GM12878 (cell line): ENCODE results near the gene SIX3. TPM values are rescaled to one million over a fixed set of nuclear protein-coding genes. Genes with fewer than 3 reads are reported as not detected.

Experiments used
- ATAC-seq: fragments of 200-7000 bp; cut with Tn5 transposase; 3 replicates; pipeline ENCODE4 v1.9.1; 2020; ENCODE audit warnings: mild to moderate bottlenecking, moderate library complexity
- BruUV-seq: library from RNA; stranded (reverse); fragments of 400-500 nt; replicated peaks from 2 replicates; lab custom pipeline; 2021; lab: Mats Ljungman, UMichigan
- CTCF ChIA-PET: fragments of 300-600 bp; sonication (Branson Sonifier 250); formaldehyde crosslinking; extraction: SDS; loops from one replicate; lab custom pipeline; 2021; ENCODE audit warnings: inconsistent platforms; lab: Yijun Ruan, JAX
- POLR2A ChIA-PET: fragments of 350-600 bp; formaldehyde crosslinking; extraction: SDS; loops from one replicate; lab custom pipeline; 2021; ENCODE audit warnings: inconsistent platforms; lab: Charles Lee
- RAD21 ChIA-PET: fragments of 300-600 bp; sonication (Branson Sonifier 250); formaldehyde crosslinking; loops from one replicate; lab custom pipeline; 2023; ENCODE audit warnings: antibody characterized with exemption; ENCODE audit not compliant: unreplicated experiment; lab: Charles Lee
- SMC1A ChIA-PET: fragments of 300-600 bp; sonication (Branson Sonifier 250); formaldehyde crosslinking; loops from one replicate; lab custom pipeline; 2023; ENCODE audit not compliant: unreplicated experiment, uncharacterized antibody; lab: Charles Lee
- DNase-seq: peaks from one replicate; pipeline ENCODE4 v3.0.0-alpha.2; 2011; ENCODE audit warnings: low read depth, low spot score
- FAIRE-seq: peaks from 3 replicates; lab custom pipeline; 2011; peaks lifted over from hg19 to GRCh38; lab: Jason Lieb, UNC
- H2AFZ ChIP-seq: 2 replicates; pipeline ENCODE4 v1.6.0; 2011; ENCODE audit warnings: low read depth, low read length, control low read depth; ENCODE audit not compliant: control insufficient read depth
- H3K27ac ChIP-seq: 2 replicates; pipeline ENCODE4 v1.5.1; 2011; ENCODE audit warnings: control low read depth; ENCODE audit not compliant: control insufficient read depth, insufficient read depth
- H3K27me3 ChIP-seq, 2 experiments: replicated peaks in 1 of 2; 2 replicates each; pipeline versions ENCODE4 v1.6.0 to v1.6.1; 2011; ENCODE audit warnings: low read length in 1 of 2; ENCODE audit not compliant: control insufficient read depth in 2 of 2, insufficient read depth in 2 of 2
- H3K36me3 ChIP-seq, 2 experiments: 2 replicates each; pipeline ENCODE4 v1.5.1; 2011; ENCODE audit warnings: low read length in 1 of 2; ENCODE audit not compliant: control insufficient read depth in 2 of 2, insufficient read depth in 2 of 2
- H3K4me1 ChIP-seq: 2 replicates; pipeline ENCODE4 v1.6.1; 2011; ENCODE audit warnings: mild to moderate bottlenecking, low read length, moderate library complexity, mixed read lengths; ENCODE audit not compliant: control insufficient read depth, insufficient read depth
- H3K4me2 ChIP-seq: 2 replicates; pipeline ENCODE4 v1.6.0; 2011; ENCODE audit warnings: control low read depth; ENCODE audit not compliant: control insufficient read depth, insufficient read depth
- H3K4me3 ChIP-seq: fragments of 200-600 bp; sonication (generic); 2 replicates; pipeline ENCODE4 v1.5.1; 2016
- H3K79me2 ChIP-seq: 2 replicates; pipeline ENCODE4 v1.6.0; 2011; ENCODE audit warnings: low read length; ENCODE audit not compliant: control insufficient read depth, insufficient read depth
- H3K9ac ChIP-seq: 2 replicates; pipeline ENCODE4 v1.8.0; 2011; ENCODE audit warnings: low read length, control low read depth, mixed read lengths; ENCODE audit not compliant: control insufficient read depth, insufficient read depth
- H3K9me3 ChIP-seq: replicated peaks from 3 replicates; pipeline ENCODE4 v1.5.1; 2011; ENCODE audit warnings: mild to moderate bottlenecking, low read length; ENCODE audit not compliant: control insufficient read depth, insufficient read depth
- H4K20me1 ChIP-seq: 2 replicates; pipeline ENCODE4 v1.6.0; 2011; ENCODE audit not compliant: control insufficient read depth, insufficient read depth
- KAT2A ChIP-seq: conservative IDR thresholded peaks from 2 replicates; pipeline ENCODE4 v1.6.1; 2011; ENCODE audit warnings: low read depth, low read length; ENCODE audit not compliant: control insufficient read depth
- MAX ChIP-seq: IDR thresholded peaks from 2 replicates; pipeline ENCODE4 v1.6.1; 2012; ENCODE audit warnings: low read depth, low read length, improper control_type of control experiment
- PML ChIP-seq: IDR thresholded peaks from 2 replicates; pipeline ENCODE4 v1.6.1; 2012; ENCODE audit warnings: low read length, inconsistent platforms
- POLR2A ChIP-seq: IDR thresholded peaks from 2 replicates; pipeline ENCODE4 v1.6.1; 2011; ENCODE audit warnings: low read depth, mild to moderate bottlenecking, low read length
- POLR2AphosphoS5 ChIP-seq: IDR thresholded peaks from 2 replicates; pipeline ENCODE4 v1.6.1; 2011; ENCODE audit warnings: mild to moderate bottlenecking, low read length, inconsistent platforms
- SMAD5 ChIP-seq: IDR thresholded peaks from 2 replicates; pipeline ENCODE4 v1.6.1; 2016; ENCODE audit warnings: antibody characterized with exemption, low read depth
- SPI1 ChIP-seq: IDR thresholded peaks from 2 replicates; pipeline ENCODE4 v1.6.1; 2011; ENCODE audit warnings: low read depth, mild to moderate bottlenecking, low read length, moderate library complexity, borderline replicate concordance; ENCODE audit not compliant: insufficient read depth
- WRNIP1 ChIP-seq: IDR thresholded peaks from 2 replicates; pipeline ENCODE4 v1.6.1; 2011; ENCODE audit warnings: low read depth, low read length, improper control_type of control experiment, borderline replicate concordance
- ZBTB11 ChIP-seq: fragments of 450-650 bp; formaldehyde crosslinking; IDR thresholded peaks from 2 replicates; pipeline ENCODE4 v1.5.0; 2022; ENCODE audit warnings: mild to moderate bottlenecking, missing genetic modification characterization
- ZNF217 ChIP-seq: fragments of 450-650 bp; IDR thresholded peaks from 2 replicates; pipeline ENCODE4 v1.6.1; 2017; ENCODE audit warnings: antibody characterized with exemption, mild to moderate bottlenecking
- WGBS: methylation state at CpG from one replicate; pipeline ENCODE4 v1.1.6; 2016; ENCODE audit warnings: low lambda C conversion rate; ENCODE audit not compliant: insufficient replicate concordance, insufficient coverage; ENCODE audit errors: missing lambda C conversion rate; 5-methylcytosine and 5-hydroxymethylcytosine counted together
- in situ Hi-C: fragments of 300-500 bp; cut with MboI; formaldehyde crosslinking; loops from 9 replicates; pipeline ENCODE4 v1.14.3; 2018; ENCODE audit warnings: mixed read lengths
- intact Hi-C: fragments of 100-400 bp; cut with micrococcal nuclease; formaldehyde crosslinking; loops from one replicate; pipeline ENCODE4 v1.14.2; 2022; ENCODE audit not compliant: unreplicated experiment
- polyA plus RNA-seq, 11 experiments: library from polyadenylated mRNA; depleted of rRNA in 4 of 11; unstranded in 6 of 11; stranded (reverse) in 5 of 11; fragments of >200 nt; fragmentation: Nextera tagmentation in 4 of 11; fragmentation: Illumina TruSeq in 1 of 11; extraction: Ambion mirVana in 4 of 11; extraction: Trizol in 1 of 11; gene quantifications; 1 replicate in 1 of 11; 2 replicates in 10 of 11; pipeline versions ENCODE4 v1.2.1 to v1.2.3, GENCODE V29; 2011 to 2016; ENCODE audit warnings: inconsistent platforms in 2 of 11, missing spikeins in 2 of 11, low read depth in 1 of 11
- total RNA-seq, 4 experiments: library from RNA; depleted of rRNA in 3 of 4; stranded (reverse); fragments of >200 nt in 3 of 4; fragmentation: Illumina TruSeq in 1 of 4; extraction: Trizol in 1 of 4; gene quantifications; 2 replicates each; pipeline versions ENCODE4 v1.2.1 to v1.2.3, GENCODE V29; 2013 to 2021

Gene SIX3
- total and polyA plus RNA-seq, 10 of the 15 experiments (the other 5 are each of a cell fraction or from before 2014, with no cell fraction given) = 0.05 to 0.42 (median 0.13) TPM; not detected in 4

- SMC1A ChIA-PET = no interaction called here
- POLR2A ChIA-PET = no interaction called here
- Histone ChIP-seq H3K79me2 (no peaks in the 10 kb centered on the region), H3K36me3 (no peaks in the 10 kb centered on the region), H3K4me3 (no peak overlapping the region), H3K9ac (no peak overlapping the region), H3K27me3 (peaks cover 12 to 25% of the 10 kb centered on the region in 2 experiments), H3K27ac (no peak overlapping the region), H3K4me1 (no peaks in the 10 kb centered on the region), H4K20me1 (no peaks in the 10 kb centered on the region), H3K9me3 (peaks cover 2% of the 10 kb centered on the region; the same call in 1 of the 3 replicates), H2AFZ (no peak overlapping the region), H3K4me2 (no peak overlapping the region)
- in situ Hi-C loops = no loop called here
- no peak for TF ChIP-seq SMAD5
- peak; percentile 48; the same call in 1 of the 2 replicates for TF ChIP-seq SPI1
- no peak for TF ChIP-seq MAX
- ATAC-seq (peak; percentile 26; the same call in 1 of the 3 replicates), DNase-seq (no peak), FAIRE-seq (no peak)
- 34% methylated on average over 10 of the region's 10 CpGs for WGBS
- BruUV-seq = no TSS peak
- CTCF ChIA-PET = no interaction called here
- intact Hi-C loops = no loop called here
- RAD21 ChIA-PET = no interaction called here
These were observed 2.2 kb downstream of the SIX3 start for GRCh38 chr2:44943693-44944101.

GRCh38 chr2:44944102-44944951 lies 2.8 kb downstream of the SIX3 start:
- no TSS peak for BruUV-seq
- Histone ChIP-seq H3K4me3 (no peak overlapping the region), H3K27me3 (peaks cover 12 to 25% of the 10 kb centered on the region in 2 experiments), H4K20me1 (no peaks in the 10 kb centered on the region), H3K9ac (no peak overlapping the region), H3K36me3 (no peaks in the 10 kb centered on the region), H3K27ac (no peak overlapping the region), H3K79me2 (no peaks in the 10 kb centered on the region), H3K4me2 (no peak overlapping the region), H2AFZ (no peak overlapping the region), H3K4me1 (peaks cover under 1% of the 10 kb centered on the region), H3K9me3 (peaks cover 2% of the 10 kb centered on the region; the same call in 1 of the 3 replicates)
- DNase-seq (no peak), FAIRE-seq (no peak), ATAC-seq (no peak)
- in situ Hi-C loops (no loop called here), intact Hi-C loops (no loop called here)
- ChIA-PET SMC1A (no interaction called here), POLR2A (no interaction called here), CTCF (no interaction called here), RAD21 (no interaction called here)
- WGBS = 58% methylated on average over 49 of the region's 62 CpGs
- TF ChIP-seq KAT2A (no peak), POLR2A (no peak), ZNF217 (no peak), PML (no peak), ZBTB11 (no peak), POLR2AphosphoS5 (no peak), WRNIP1 (no peak), SPI1 (no peak)
